OCI-LY1 (cell line): ENCODE results near the gene MYH7B.

ENCODE experiments used
- H2AFZ ChIP-seq: fragments of 200-600 bp; sonication (generic), shearing (Covaris generic); 2 replicates; pipeline ENCODE4 v1.6.0; 2014; ENCODE audit warnings: antibody characterized with exemption, mild to moderate bottlenecking, low read length
- H3F3A ChIP-seq: fragments of 200-600 bp; sonication (generic), shearing (Covaris generic); 2 replicates; pipeline ENCODE4 v1.6.0; 2014; ENCODE audit warnings: mild to moderate bottlenecking, antibody characterized with exemption, low read length, moderate library complexity; ENCODE audit not compliant: insufficient read depth
- H3K27ac ChIP-seq: fragments of 200-600 bp; sonication (generic); 2 replicates; pipeline ENCODE4 v1.5.1; 2014; ENCODE audit warnings: low read length, mixed run types, mild to moderate bottlenecking, low read depth; ENCODE audit not compliant: poor library complexity, severe bottlenecking
- H3K27me3 ChIP-seq: fragments of 200-600 bp; sonication (generic); 2 replicates; pipeline ENCODE4 v1.6.0; 2014; ENCODE audit warnings: antibody characterized with exemption, mild to moderate bottlenecking, low read length, moderate library complexity; ENCODE audit not compliant: insufficient read depth
- H3K36me3 ChIP-seq: fragments of 200-600 bp; sonication (generic); 2 replicates; pipeline ENCODE4 v1.6.1; 2014; ENCODE audit warnings: mild to moderate bottlenecking, antibody characterized with exemption, low read length, moderate library complexity, mixed read lengths; ENCODE audit not compliant: insufficient read depth
- H3K4me1 ChIP-seq: fragments of 200-600 bp; sonication (generic); 2 replicates; pipeline ENCODE4 v1.5.1; 2014; ENCODE audit warnings: mild to moderate bottlenecking, low read length, moderate library complexity; ENCODE audit not compliant: insufficient read depth, severe bottlenecking
- H3K4me2 ChIP-seq: fragments of 200-600 bp; sonication (generic), shearing (Covaris generic); 2 replicates; pipeline ENCODE4 v1.6.1; 2014; ENCODE audit warnings: low read length
- H3K4me3 ChIP-seq: fragments of 200-600 bp; sonication (generic); 2 replicates; pipeline ENCODE4 v1.5.1; 2014; ENCODE audit warnings: low read length, low read depth, mild to moderate bottlenecking, mixed read lengths; ENCODE audit not compliant: poor library complexity, severe bottlenecking
- H3K79me2 ChIP-seq: fragments of 200-600 bp; shearing (Covaris generic); 2 replicates; pipeline ENCODE4 v1.6.1; 2016; ENCODE audit warnings: mixed run types, low read length, mixed read lengths; ENCODE audit not compliant: insufficient read depth
- H3K9ac ChIP-seq: fragments of 200-600 bp; sonication (generic), shearing (Covaris generic); 2 replicates; pipeline ENCODE4 v1.6.1; 2014; ENCODE audit warnings: mild to moderate bottlenecking, low read length, mixed read lengths
- H3K9me2 ChIP-seq: fragments of 200-600 bp; sonication (generic), shearing (Covaris generic); 2 replicates; pipeline ENCODE4 v1.6.1; 2014; ENCODE audit warnings: low read depth, mild to moderate bottlenecking, low read length, mixed read lengths
- H3K9me3 ChIP-seq: fragments of 200-600 bp; shearing (Covaris generic); 2 replicates; pipeline ENCODE4 v1.6.1; 2014; ENCODE audit warnings: low read length, mixed read lengths
- H4K20me1 ChIP-seq: fragments of 200-600 bp; sonication (generic), shearing (Covaris generic); 2 replicates; pipeline ENCODE4 v1.6.0; 2016; ENCODE audit warnings: mild to moderate bottlenecking, low read length; ENCODE audit not compliant: insufficient read depth
- CTCF ChIP-seq: fragments of 200-600 bp; sonication (generic), shearing (Covaris generic); IDR thresholded peaks from 2 replicates; pipeline ENCODE4 v1.5.1; 2017; ENCODE audit warnings: mild to moderate bottlenecking, antibody characterized with exemption, low read length, moderate library complexity, mixed read lengths
- EZH2 ChIP-seq: fragments of 200-600 bp; sonication (generic), shearing (Covaris generic); IDR thresholded peaks from 2 replicates; pipeline ENCODE4 v1.8.0; 2017; ENCODE audit warnings: borderline replicate concordance, mixed run types, mild to moderate bottlenecking, antibody characterized with exemption, low read length, moderate library complexity, mixed read lengths

MYH7B gene

DNA sequence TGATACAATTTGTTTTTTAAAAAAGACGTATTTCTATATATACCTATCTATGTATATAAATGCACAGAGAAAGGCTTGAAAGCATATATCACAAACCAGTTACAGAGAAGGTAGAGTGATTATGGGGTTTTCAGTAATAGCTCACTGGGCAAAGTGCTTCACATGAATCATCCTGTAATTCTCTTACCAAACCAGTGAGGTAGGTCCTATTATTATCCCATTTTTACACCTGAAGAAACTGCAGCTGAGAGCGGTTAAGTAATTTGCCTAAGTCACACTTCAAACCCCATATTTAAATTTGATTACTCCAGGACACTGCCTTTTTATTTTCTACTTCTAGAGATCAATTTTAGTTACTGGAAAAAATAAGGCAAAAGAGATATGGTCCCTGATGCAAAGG, 4.4 kb upstream of the MYH7B start:
- H3K27me3 ChIP-seq = no peaks in the 10 kb centered on the region
- no peak overlapping the region for H2AFZ ChIP-seq
- H3K4me2 ChIP-seq = peak overlapping the region; percentile 2; the same call in 1 of the 2 replicates
- H3F3A ChIP-seq = no peaks in the 10 kb centered on the region
- H3K4me1 ChIP-seq = peaks cover 24% of the 10 kb centered on the region
- H3K79me2 ChIP-seq = no peaks in the 10 kb centered on the region
- H3K4me3 ChIP-seq = no peak overlapping the region
- H3K9me3 ChIP-seq = no peaks in the 10 kb centered on the region
- H3K9ac ChIP-seq = no peak overlapping the region
- H3K36me3 ChIP-seq = peaks cover 18% of the 10 kb centered on the region
- peak overlapping the region; percentile 37 for H3K27ac ChIP-seq
- TF ChIP-seq EZH2 (no peak), CTCF (no peak)
- H3K9me2 ChIP-seq = no peaks in the 10 kb centered on the region
- H4K20me1 ChIP-seq = no peaks in the 10 kb centered on the region

- Histone ChIP-seq H3K9ac (no peak overlapping the region), H3K27ac (peak overlapping the region; percentile 37), H4K20me1 (no peaks in the 10 kb centered on the region), H3K27me3 (no peaks in the 10 kb centered on the region), H2AFZ (no peak overlapping the region), H3K9me2 (no peaks in the 10 kb centered on the region), H3K4me3 (no peak overlapping the region), H3K36me3 (peaks cover 14% of the 10 kb centered on the region), H3K4me2 (peak overlapping the region; percentile 2; the same call in 1 of the 2 replicates), H3K9me3 (no peaks in the 10 kb centered on the region), H3K4me1 (peaks cover 26% of the 10 kb centered on the region), H3K79me2 (no peaks in the 10 kb centered on the region), H3F3A (no peaks in the 10 kb centered on the region)
- TF ChIP-seq CTCF = no peak
- TF ChIP-seq EZH2 = no peak
Measured at GRCh38 chr20:34951652-34952051, 4.0 kb upstream of the MYH7B start.

DNA sequence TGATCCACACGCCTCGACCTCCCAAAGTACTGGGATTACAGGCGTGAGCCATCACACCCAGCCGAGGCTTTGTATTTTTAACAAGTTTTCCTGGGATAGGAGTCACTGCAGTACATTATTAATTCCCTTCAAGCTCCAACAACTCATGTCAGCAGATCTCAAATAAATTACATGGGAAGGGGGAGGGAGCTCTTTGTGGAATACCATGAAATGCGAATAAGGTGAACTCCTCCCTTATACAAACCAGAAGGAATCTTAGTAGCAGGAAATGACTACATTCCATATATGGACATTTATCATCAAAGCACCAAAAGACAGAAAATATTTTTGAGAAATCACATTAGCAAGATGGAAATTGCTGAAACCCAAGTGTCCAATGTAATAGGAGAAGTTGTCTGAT, 3.0 kb upstream of the MYH7B start:
- Histone ChIP-seq H2AFZ (no peak overlapping the region), H3K4me1 (peaks cover 26% of the 10 kb centered on the region), H3K9me2 (no peaks in the 10 kb centered on the region), H3K9ac (no peak overlapping the region), H4K20me1 (no peaks in the 10 kb centered on the region), H3K4me3 (no peak overlapping the region), H3K79me2 (no peaks in the 10 kb centered on the region), H3K4me2 (no peak overlapping the region), H3F3A (no peaks in the 10 kb centered on the region), H3K27ac (no peak overlapping the region), H3K27me3 (no peaks in the 10 kb centered on the region), H3K36me3 (peaks cover 12% of the 10 kb centered on the region), H3K9me3 (peaks cover 4% of the 10 kb centered on the region)
- TF ChIP-seq EZH2 = no peak
- no peak for TF ChIP-seq CTCF
